NCI-H69 (cell line): Measurements from ENCODE around the gene PLXNB1.
"Not testable (repeated sequence)": the region's sequence is repeated elsewhere in the genome, so short reads cannot be mapped to it uniquely, and the experiment has no call there.

Experiments used
- DNase-seq: peaks from one replicate; lab custom pipeline; 2025; lab: John Stamatoyannopoulos, UW

The PLXNB1 gene

GRCh38 chr3:48465531-48466378 lies 35.9 kb upstream of the PLXNB1 start:
- peak; percentile 81 for DNase-seq

DNA sequence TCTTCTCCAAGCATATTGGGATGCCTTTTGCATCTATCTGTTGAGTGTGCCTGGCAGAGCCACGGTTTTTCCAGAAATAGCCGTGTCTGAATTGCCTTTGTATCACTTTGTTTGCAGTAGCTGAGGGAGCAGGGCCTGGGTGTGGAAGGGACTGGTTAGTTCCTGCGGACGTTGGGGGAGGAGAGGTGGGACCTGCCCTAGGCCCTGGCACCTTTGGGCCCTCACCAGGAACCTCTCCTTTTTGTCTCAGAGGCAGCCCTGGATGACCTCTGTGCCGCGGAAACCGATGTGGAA lies 35.3 kb upstream of the PLXNB1 start:
- DNase-seq = no peak

DNA sequence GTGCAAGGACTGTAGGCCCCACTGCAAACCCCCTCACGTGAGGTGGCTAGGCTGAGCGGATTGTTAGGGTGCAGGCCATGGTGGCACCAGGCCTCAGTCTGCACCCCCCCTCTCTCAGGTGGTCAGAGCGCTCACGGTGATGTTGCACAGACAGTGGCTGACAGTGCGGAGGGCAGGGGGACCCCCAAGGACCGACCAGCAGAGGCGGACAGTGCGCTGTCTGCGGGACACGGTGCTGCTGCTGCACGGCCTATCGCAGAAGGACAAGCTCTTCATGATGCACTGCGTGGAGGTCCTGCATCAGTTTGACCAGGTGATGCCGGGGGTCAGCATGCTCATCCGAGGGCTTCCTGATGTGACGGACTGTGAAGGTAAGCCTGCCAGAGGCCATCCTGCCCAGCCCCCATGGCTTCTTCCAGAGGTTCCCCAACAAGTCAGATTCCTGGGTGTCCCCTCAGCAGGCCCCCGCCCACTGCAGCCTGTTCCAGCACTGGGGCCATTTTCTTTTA lies 34.9 kb upstream of the PLXNB1 start:
- DNase-seq = no peak

- DNase-seq = no peak
Observed at GRCh38 chr3:48463703-48464102, 33.8 kb upstream of the PLXNB1 start.

GRCh38 chr3:48461767-48462166 lies 31.9 kb upstream of the PLXNB1 start:
- DNase-seq = not testable (repeated sequence)

- DNase-seq = no peak
Observed at GRCh38 chr3:48460517-48460902, 30.6 kb upstream of the PLXNB1 start.

DNA sequence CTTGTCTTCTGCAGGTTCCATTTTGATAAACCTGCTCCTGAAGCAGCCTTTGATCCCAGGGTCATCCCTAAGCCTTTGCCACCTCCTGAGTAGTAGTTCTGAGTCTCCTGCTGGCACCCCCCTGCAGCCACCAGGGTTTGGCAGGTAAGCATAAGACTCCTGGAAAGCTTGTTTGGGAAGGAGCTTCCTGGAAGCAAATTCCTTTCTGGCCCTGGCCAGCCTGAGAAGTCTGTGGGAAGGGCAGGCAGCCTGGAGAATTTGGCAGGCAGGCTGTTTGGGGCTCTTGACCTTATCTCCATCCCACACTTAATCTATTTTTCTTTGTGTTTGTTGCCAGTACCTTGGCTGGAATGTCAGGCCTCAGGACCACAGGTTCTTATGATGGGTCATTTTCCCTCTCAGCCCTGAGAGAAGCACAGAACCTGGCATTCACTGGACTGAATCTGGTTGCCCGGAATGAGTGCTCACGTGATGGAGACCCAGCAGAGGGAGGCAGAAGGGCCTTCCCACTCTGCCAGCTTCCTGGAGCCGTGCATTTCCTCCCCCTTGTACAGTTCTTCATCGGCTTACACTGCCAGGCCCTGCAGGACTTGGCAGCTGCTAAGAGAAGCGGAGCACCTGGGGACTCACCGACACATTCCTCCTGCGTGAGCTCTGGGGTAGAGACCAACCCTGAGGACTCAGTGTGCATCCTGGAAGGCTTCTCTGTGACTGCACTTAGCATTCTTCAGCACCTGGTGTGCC lies 30.1 kb upstream of the PLXNB1 start:
- no peak for DNase-seq

- DNase-seq = no peak
Observed at GRCh38 chr3:48459331-48459730, 29.4 kb upstream of the PLXNB1 start.

DNA sequence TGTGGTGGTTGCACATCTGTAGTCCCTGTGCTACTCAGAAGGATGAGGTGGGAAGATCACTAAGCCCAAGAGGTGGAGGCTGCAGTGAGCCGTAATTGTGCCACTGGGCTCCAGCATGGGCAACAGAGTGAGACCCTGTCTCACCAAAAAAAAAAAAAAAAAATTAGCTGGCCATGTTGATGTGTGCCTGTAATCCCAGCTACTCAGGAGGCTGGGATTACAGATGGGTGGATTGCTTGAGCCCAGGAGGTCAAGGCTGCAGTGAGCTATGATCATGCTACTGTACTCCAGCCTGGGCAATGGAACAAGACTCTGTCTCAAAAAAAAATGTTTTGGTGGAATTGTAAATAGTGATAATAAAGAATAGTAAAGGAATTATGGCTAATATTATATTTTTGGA lies 26.6 kb upstream of the PLXNB1 start:
- no peak for DNase-seq

DNA sequence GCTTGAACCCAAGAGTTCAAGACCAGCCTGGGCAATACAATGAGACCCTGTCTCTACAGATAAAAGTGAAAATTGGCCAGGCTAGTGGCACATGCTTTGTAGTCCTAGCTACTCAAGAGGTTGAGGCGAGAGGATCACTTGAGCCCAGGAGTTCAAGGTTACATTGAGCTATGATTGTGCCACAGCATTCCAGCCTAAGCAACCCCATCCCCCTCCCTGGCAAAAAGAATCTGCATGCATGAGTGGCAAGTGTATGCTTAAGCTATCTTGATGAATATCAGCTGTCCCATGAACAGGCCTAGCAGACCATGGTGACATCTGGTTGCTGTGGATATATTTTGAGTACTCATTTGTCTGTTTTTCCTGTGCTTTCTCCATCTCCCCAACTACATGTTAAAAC lies 21.4 kb upstream of the PLXNB1 start:
- DNase-seq = no peak

DNA sequence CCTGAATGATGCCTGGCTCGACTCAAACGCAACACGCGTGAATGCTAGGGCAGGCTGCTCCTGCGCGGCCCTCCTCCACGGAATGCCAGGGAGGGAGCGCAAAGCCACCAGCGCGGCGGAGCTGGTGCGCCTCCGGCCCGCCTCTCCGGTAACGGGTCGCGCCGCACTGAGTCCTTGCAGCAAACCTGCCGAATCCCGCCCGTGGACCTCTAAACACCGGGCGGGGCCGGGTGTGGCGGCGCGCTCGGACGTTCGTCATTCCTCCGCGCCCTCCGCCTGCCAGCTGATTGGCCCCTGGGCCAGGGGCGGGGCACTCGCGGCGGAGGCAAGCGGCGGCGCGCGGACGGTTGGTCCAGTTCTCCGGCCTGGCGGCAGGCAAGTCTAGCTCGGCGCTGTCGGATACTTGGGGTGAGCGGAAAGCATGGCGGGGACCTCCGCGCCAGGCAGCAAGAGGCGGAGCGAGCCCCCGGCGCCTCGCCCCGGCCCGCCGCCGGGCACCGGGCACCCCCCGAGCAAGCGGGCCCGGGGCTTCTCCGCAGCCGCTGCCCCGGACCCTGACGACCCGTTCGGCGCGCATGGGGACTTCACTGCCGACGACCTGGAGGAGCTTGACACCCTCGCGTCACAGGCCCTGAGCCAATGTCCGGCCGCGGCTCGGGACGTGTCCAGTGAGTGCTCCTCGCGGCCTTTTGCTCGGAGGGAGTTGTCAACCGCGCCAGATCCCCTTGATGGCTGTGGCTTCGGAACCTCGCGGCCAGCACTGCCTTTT lies 16.7 kb upstream of the PLXNB1 start, which contains the start of gene ATRIP:
ATRIP (plus strand) TSS at position 313 of the 769 bp plus-strand sequence; CDS start at position 422, 109 bp downstream.
- peak; percentile 91 for DNase-seq

DNA sequence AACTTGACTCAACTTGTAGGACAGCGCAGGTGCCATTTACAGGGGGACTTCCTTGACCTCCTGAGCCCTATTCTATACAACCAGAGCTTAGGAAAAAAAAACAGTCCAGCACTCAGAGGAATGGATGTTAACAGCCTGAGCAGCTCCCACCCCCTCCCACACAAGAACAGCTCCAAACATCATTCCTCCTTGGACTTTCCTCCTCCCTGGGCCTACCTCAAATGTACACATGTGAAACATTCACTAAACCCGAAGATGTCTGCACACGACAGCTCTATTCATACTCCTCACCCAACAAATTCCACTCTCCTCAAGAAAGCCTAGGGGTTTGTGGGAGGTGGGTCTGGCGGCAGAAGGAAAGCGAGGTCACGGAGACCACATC lies 16.1 kb upstream of the PLXNB1 start:
- DNase-seq = no peak

GRCh38 chr3:48445277-48445882 lies 15.5 kb upstream of the PLXNB1 start:
- DNase-seq = no peak

DNA sequence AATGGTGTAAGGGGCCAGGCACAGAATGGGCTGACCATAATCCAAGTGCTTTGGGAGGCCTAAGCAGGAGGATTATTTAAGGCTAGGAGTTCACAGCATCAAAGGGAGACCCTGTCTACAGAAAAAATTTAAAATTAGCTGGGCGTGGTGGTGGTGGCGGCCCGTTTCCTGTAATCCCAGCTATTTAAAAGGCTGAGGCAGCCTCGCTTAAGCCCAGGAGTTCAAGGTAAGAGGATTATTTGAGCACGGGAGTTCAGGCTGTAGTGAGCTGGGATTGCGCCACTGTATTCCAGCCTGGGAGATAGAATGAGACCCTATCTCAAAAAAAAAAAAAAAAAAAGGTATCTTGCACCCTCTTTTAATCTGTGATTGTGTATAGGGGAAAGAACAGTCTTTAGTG lies 12.1 kb upstream of the PLXNB1 start:
- DNase-seq = no peak

DNA sequence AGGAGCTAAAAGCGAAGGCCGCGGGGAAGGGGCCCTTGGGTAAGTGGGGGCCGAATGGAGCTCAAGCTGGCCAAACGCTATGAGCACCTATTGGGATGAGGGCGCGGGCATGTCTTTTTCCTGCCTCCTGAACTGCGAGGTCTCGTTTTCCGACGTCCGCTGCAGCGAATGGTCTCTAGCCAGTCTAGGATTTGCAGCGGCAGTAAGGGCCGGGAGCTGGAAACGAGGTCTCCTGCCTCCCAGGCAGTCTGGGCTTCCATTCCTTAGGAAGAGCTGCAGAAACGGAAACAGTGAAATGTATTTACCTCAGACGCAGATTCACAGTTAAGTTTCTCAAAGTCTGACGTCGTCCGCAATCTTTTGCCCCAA lies 10.7 kb upstream of the PLXNB1 start:
- peak; percentile 17 for DNase-seq

- DNase-seq = peak; percentile 96
Observed at GRCh38 chr3:48439820-48440589, 10.1 kb upstream of the PLXNB1 start, which contains the start of the genes CCDC51 and TMA7. TSS of gene CCDC51 (minus strand) at chr3:48440119. CDS start at chr3:48435128, 4,991 bp downstream. TSS of gene TMA7 (plus strand) at chr3:48440257. CDS start at chr3:48440297, 40 bp downstream.

GRCh38 chr3:48437812-48438211 lies 7.9 kb upstream of the PLXNB1 start:
- no peak for DNase-seq

DNA sequence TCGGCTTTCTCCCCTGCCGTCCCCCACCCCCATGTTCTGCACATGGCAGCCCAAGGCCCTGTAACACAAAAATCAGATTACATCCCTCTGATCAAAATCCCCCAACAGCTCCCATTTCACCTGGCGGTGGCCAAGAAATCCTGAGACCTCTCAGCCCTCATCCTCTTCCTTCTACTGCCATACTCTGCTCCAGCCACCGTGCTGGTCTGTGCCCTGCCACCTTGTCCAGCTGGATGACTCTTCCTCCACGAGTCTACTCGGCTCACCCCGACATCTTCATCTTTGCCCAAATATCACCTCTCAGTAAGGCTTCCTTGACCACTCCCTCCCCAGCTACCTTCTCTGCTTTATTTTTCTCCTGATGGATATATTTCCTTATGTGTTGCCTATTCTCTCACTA lies 7.0 kb upstream of the PLXNB1 start:
- no peak for DNase-seq

DNA sequence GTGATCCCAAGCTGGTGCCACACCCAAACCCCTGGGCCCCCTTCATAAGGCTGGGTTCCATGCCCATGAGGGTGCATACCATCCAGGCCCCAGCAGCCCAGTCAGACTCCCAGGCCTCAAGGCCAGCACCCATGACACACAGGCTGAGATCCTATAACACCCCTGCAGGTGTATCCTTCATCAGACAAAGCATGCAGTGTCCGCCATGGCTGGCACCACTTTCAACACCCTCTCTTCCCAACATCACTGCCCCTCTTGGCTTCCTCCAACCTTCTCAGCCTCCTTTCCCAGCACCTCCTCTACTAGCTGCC lies 6.5 kb upstream of the PLXNB1 start:
- no peak for DNase-seq

- peak; percentile 73 for DNase-seq
Observed at GRCh38 chr3:48435774-48436476, 6.0 kb upstream of the PLXNB1 start.

GRCh38 chr3:48435223-48435595 lies 5.3 kb upstream of the PLXNB1 start:
- no peak for DNase-seq
